ENCODE measurements around the gene KIRREL3.

- TF ChIP-seq CTCF (IDR thresholded peaks at IDR 0.05) (no peak), KDM1A (IDR thresholded peaks at IDR 0.05; ENCODE audit: low read depth) (no peak), POLR2A (IDR thresholded peaks at IDR 0.05; ENCODE audit: low read length) (no peak), RNF2 (IDR thresholded peaks at IDR 0.05; ENCODE audit: borderline replicate concordance, low read depth) (no peak), SREBF2 (IDR thresholded peaks at IDR 0.05) (no peak), HDAC2 (IDR thresholded peaks at IDR 0.05) (no peak), RAD21 (conservative IDR thresholded peaks at IDR 0.05 in 1 of 2, IDR thresholded peaks at IDR 0.05 in 1 of 2) (no peak), CBX8 (IDR thresholded peaks at IDR 0.05) (no peak), ZFP36 (IDR thresholded peaks at IDR 0.05; ENCODE audit: borderline replicate concordance, partially characterized antibody) (no peak), MAX (IDR thresholded peaks at IDR 0.05) (no peak), MAFK (IDR thresholded peaks at IDR 0.05; ENCODE audit: partially characterized antibody) (no peak)
These were observed 181.4 kb downstream of the KIRREL3 start for GRCh38 chr11:126819194-126819593.

All from A549 (cell line).